Retinal pigment epithelial cell (primary cell): ENCODE results near the gene THRB.

ENCODE experiments used
- DNase-seq: peaks from one replicate; pipeline ENCODE4 v3.0.0-alpha.2; 2010; ENCODE audit warnings: low read depth
- H3K4me3 ChIP-seq: 2 replicates; pipeline ENCODE4 v1.5.1; 2011; ENCODE audit warnings: mild to moderate bottlenecking, low read length, control low read depth, moderate library complexity
- TF ChIP-seq, protein P1 (sequence below): conservative IDR thresholded peaks from 2 replicates; pipeline ENCODE4 v1.5.1; 2011; ENCODE audit warnings: low read depth, low read length, control low read depth, inconsistent platforms

The THRB gene

DNA sequence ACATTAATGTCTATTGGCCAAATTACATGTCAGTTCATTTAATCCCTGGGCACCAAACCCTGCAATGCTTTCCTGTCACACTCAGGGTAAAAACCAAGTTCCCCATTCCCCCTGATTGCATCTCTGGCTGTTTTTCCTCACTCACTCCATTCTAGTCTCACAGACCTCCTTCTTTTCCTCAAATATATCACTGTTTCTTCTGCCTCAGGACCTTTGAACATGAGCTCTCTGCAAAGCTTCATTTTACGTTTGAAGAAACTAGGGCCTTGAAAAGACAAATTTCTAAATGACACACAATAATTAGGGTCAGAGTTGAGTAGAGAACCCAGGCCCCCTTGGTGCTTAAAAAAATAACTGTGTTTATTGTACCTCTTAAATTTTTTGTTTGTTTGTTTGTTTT, 230.6 kb downstream of the THRB start:
- DNase-seq, result no peak
- no peak overlapping the region for H3K4me3 ChIP-seq
- TF ChIP-seq, protein P1, sequence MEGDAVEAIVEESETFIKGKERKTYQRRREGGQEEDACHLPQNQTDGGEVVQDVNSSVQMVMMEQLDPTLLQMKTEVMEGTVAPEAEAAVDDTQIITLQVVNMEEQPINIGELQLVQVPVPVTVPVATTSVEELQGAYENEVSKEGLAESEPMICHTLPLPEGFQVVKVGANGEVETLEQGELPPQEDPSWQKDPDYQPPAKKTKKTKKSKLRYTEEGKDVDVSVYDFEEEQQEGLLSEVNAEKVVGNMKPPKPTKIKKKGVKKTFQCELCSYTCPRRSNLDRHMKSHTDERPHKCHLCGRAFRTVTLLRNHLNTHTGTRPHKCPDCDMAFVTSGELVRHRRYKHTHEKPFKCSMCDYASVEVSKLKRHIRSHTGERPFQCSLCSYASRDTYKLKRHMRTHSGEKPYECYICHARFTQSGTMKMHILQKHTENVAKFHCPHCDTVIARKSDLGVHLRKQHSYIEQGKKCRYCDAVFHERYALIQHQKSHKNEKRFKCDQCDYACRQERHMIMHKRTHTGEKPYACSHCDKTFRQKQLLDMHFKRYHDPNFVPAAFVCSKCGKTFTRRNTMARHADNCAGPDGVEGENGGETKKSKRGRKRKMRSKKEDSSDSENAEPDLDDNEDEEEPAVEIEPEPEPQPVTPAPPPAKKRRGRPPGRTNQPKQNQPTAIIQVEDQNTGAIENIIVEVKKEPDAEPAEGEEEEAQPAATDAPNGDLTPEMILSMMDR, result no peak

- TF ChIP-seq, protein P1, result no peak
- no peak overlapping the region for H3K4me3 ChIP-seq
- no peak for DNase-seq
These were observed 231.5 kb downstream of the THRB start for GRCh38 chr3:24263069-24263668.

DNA sequence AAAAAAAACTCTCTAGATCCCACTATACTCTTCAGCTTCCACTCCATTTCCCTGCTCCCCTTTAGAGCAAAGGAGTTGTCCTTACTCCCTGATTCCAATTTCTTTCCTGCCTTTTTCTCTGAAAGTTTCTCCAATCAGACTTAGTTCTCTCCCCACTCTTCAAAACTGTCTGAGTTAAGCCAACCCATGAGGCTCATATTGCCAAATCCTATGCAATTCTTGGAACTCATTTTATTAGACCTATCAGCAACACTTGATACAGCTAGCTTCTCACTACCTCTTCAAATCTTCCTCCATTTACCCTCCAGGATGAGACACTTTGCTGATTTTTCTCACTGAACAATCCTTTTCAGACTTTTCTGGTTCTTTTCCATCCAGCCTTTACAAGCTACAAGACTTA, 233.1 kb downstream of the THRB start:
- DNase-seq, result no peak
- TF ChIP-seq, protein P1, result no peak

DNA sequence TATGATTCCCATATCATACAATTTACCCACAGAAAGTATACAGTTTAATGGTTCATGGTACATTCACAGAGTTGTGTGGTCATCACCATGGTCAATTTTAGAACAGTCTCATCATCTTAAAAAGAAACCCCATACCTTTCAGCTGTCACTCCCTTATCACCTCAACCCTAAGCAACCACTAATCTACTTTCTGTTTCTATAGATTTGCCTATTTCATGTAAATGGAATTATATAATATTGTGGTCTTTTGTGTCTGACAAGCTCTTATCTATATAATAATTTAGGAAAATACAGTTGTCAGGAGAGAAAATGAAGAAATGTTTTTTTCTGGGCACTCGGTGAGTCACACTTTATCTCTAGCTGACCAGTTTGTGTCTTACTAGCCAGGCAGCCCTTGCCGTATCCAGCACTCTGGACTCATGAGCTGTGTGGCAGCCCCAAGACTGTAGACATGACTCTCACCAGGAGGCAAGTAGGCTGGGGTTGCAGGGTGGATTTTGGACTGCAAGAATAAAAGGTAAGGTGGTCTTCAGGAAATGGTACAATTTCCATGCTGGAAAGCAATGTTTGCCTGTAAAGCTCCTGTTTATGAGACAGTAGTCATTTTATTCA, 234.6 kb downstream of the THRB start:
- DNase-seq, result no peak
- TF ChIP-seq, protein P1, result no peak
- H3K4me3 ChIP-seq, result no peak overlapping the region

More for the DNA sequence above, 233.1 kb downstream of the THRB start:
- no peak overlapping the region for H3K4me3 ChIP-seq

DNA sequence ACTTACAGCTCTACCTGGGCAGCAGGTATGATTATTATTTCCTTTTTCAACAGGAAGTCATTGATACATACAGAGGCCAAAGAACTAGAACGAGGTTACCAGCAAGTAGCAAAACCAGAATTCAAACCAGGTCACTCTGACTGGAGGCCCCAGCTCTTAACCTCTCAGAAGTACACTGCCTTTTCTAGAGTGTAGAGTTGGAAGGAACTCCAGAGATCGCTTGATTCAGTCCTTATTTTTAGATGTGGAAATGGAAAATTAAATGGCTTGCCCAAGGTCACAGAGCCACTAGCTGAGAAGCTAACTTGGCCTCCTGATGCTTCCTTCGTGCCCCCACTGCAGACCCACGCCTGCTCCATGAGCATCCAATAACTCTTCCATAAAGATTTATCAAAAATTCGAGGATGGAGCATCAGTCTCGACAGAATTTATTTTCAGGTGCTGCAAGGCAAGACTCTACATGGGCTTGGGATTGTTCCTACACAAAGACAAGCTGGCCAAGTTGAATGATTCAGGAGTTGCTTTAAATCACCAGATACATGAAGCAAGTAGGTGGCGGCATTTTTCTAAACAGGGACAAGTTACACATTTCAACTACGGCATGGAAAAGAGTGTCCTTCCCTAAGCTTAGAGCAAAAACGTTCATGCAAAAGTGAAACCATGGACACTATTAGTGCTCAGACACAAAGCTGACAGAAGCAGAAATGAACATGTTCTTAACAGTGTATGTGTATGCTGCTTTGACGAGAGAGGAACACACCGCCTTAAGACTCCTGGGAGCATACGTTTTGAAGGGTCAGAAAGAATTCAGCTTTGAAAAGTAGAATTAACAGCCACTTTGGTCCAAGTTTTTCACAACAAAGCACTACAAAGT, 235.7 kb downstream of the THRB start:
- TF ChIP-seq, protein P1, result no peak
- no peak overlapping the region for H3K4me3 ChIP-seq
- no peak for DNase-seq

DNA sequence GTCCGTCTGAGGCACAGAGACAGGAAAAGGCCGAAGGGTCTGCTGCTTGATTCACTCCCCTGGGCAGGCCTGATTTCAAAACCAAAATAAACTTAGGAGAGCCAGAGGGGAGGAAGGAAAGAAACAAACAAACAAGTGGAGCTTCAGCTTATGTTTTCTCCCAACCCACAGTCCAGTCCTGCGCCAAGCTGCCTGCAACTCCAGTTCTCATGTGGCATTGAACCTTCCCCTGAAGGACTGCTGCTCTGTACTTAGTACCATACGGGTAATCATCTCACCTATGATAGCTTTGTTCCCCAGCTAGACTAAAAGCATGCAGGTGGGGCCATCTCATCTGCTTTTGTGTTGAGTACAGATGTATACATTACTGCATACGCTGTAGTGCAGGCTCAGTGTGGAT, 236.4 kb downstream of the THRB start:
- H3K4me3 ChIP-seq, result no peak overlapping the region
- DNase-seq, result no peak
- TF ChIP-seq, protein P1, result no peak

GRCh38 chr3:24255414-24255813, 239.2 kb downstream of the THRB start:
- TF ChIP-seq, protein P1, result no peak
- DNase-seq, result no peak
- H3K4me3 ChIP-seq, result no peak overlapping the region
